ENCODE measurements around the gene DUSP28. TPM values are rescaled to one million over a fixed set of nuclear protein-coding genes. Genes with fewer than 3 reads are reported as not detected.

DUSP28 gene
- total and polyA plus RNA-seq, 2 of the 13 experiments (the other 11 are each of a cell fraction or from before 2014, with no cell fraction given) = 5.2 to 8.6 TPM

DNA sequence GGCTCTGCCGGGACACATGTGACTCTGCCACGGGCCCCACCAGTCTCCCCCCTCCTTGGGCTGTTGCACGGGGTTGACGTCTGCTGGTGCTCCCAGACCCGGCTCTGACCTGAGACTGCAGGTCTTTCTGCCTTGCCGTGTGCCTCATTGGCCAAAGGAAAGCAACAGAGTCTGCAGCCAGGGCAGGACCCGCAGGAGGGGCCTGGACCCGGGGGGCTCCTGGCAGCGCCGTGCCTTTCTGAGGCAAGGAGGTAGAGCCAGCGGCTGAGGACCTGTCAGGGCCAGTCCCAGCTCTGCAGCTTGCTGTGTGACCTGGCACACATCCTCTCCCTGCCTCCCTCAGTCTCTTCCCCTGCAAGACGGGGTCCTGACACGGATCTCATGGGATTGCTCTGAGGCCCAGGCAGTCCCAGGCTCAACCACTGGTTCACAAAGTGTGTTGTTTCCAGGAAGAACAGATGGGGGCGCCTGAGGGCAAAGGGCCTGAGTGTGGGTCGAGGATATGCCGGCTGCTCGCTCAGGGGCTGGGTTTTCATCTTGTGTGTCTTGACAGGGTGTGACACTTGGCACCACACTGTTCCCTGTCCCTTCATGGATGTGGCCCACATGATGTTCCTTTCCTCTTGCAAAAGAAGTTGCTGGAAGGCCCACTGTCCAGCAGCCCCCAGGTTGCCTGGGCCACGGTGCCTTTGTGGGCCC is 35.4 kb downstream of the DUSP28 start (continued):
- TF ChIP-seq, protein P1, sequence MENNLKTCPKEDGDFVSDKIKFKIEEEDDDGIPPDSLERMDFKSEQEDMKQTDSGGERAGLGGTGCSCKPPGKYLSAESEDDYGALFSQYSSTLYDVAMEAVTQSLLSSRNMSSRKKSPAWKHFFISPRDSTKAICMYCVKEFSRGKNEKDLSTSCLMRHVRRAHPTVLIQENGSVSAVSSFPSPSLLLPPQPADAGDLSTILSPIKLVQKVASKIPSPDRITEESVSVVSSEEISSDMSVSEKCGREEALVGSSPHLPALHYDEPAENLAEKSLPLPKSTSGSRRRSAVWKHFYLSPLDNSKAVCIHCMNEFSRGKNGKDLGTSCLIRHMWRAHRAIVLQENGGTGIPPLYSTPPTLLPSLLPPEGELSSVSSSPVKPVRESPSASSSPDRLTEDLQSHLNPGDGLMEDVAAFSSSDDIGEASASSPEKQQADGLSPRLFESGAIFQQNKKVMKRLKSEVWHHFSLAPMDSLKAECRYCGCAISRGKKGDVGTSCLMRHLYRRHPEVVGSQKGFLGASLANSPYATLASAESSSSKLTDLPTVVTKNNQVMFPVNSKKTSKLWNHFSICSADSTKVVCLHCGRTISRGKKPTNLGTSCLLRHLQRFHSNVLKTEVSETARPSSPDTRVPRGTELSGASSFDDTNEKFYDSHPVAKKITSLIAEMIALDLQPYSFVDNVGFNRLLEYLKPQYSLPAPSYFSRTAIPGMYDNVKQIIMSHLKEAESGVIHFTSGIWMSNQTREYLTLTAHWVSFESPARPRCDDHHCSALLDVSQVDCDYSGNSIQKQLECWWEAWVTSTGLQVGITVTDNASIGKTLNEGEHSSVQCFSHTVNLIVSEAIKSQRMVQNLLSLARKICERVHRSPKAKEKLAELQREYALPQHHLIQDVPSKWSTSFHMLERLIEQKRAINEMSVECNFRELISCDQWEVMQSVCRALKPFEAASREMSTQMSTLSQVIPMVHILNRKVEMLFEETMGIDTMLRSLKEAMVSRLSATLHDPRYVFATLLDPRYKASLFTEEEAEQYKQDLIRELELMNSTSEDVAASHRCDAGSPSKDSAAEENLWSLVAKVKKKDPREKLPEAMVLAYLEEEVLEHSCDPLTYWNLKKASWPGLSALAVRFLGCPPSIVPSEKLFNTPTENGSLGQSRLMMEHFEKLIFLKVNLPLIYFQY (CRISPR knock-in tag; IDR thresholded peaks at IDR 0.05; ENCODE audit: borderline replicate concordance) = no peak
- no peak for TF ChIP-seq CENPT (CRISPR knock-in tag; IDR thresholded peaks at IDR 0.05; ENCODE audit: low read depth)
- TF ChIP-seq, protein P2, sequence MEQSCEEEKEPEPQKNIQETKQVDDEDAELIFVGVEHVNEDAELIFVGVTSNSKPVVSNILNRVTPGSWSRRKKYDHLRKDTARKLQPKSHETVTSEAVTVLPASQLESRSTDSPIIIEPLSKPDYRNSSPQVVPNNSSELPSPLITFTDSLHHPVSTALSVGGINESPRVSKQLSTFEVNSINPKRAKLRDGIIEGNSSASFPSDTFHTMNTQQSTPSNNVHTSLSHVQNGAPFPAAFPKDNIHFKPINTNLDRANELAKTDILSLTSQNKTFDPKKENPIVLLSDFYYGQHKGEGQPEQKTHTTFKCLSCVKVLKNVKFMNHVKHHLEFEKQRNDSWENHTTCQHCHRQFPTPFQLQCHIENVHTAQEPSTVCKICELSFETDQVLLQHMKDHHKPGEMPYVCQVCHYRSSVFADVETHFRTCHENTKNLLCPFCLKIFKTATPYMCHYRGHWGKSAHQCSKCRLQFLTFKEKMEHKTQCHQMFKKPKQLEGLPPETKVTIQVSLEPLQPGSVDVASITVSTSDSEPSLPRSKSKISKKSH (CRISPR knock-in tag; IDR thresholded peaks at IDR 0.05; ENCODE audit: borderline replicate concordance) = no peak
- TF ChIP-seq ZSCAN12 (CRISPR knock-in tag; IDR thresholded peaks at IDR 0.05) = no peak
- TF ChIP-seq ZNF777 (CRISPR knock-in tag; IDR thresholded peaks at IDR 0.05) = no peak
- no peak for TF ChIP-seq ZNF781 (CRISPR knock-in tag; IDR thresholded peaks at IDR 0.05; ENCODE audit: borderline replicate concordance, not compliant biosample characterization)
- TF ChIP-seq EEA1 (CRISPR knock-in tag; IDR thresholded peaks at IDR 0.05; ENCODE audit: borderline replicate concordance) = no peak
- TF ChIP-seq PCBP2 (optimal IDR thresholded peaks at IDR 0.05; ENCODE audit: low read depth, low read length, poor library complexity, severe bottlenecking) = no peak
- TF ChIP-seq KLF16 (CRISPR knock-in tag; IDR thresholded peaks at IDR 0.05) = no peak
- no peak for TF ChIP-seq IRX3 (CRISPR knock-in tag; IDR thresholded peaks at IDR 0.05; ENCODE audit: borderline replicate concordance, low read depth)
- TF ChIP-seq ZNF367 (CRISPR knock-in tag; IDR thresholded peaks at IDR 0.05; ENCODE audit: borderline replicate concordance) = no peak
- peak; percentile 62 for TF ChIP-seq ZFX (CRISPR knock-in tag; IDR thresholded peaks at IDR 0.05; ENCODE audit: low read depth)
- TF ChIP-seq, protein P3, sequence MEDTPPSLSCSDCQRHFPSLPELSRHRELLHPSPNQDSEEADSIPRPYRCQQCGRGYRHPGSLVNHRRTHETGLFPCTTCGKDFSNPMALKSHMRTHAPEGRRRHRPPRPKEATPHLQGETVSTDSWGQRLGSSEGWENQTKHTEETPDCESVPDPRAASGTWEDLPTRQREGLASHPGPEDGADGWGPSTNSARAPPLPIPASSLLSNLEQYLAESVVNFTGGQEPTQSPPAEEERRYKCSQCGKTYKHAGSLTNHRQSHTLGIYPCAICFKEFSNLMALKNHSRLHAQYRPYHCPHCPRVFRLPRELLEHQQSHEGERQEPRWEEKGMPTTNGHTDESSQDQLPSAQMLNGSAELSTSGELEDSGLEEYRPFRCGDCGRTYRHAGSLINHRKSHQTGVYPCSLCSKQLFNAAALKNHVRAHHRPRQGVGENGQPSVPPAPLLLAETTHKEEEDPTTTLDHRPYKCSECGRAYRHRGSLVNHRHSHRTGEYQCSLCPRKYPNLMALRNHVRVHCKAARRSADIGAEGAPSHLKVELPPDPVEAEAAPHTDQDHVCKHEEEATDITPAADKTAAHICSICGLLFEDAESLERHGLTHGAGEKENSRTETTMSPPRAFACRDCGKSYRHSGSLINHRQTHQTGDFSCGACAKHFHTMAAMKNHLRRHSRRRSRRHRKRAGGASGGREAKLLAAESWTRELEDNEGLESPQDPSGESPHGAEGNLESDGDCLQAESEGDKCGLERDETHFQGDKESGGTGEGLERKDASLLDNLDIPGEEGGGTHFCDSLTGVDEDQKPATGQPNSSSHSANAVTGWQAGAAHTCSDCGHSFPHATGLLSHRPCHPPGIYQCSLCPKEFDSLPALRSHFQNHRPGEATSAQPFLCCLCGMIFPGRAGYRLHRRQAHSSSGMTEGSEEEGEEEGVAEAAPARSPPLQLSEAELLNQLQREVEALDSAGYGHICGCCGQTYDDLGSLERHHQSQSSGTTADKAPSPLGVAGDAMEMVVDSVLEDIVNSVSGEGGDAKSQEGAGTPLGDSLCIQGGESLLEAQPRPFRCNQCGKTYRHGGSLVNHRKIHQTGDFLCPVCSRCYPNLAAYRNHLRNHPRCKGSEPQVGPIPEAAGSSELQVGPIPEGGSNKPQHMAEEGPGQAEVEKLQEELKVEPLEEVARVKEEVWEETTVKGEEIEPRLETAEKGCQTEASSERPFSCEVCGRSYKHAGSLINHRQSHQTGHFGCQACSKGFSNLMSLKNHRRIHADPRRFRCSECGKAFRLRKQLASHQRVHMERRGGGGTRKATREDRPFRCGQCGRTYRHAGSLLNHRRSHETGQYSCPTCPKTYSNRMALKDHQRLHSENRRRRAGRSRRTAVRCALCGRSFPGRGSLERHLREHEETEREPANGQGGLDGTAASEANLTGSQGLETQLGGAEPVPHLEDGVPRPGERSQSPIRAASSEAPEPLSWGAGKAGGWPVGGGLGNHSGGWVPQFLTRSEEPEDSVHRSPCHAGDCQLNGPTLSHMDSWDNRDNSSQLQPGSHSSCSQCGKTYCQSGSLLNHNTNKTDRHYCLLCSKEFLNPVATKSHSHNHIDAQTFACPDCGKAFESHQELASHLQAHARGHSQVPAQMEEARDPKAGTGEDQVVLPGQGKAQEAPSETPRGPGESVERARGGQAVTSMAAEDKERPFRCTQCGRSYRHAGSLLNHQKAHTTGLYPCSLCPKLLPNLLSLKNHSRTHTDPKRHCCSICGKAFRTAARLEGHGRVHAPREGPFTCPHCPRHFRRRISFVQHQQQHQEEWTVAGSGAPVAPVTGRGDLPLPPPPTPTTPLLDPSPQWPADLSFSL (CRISPR knock-in tag; IDR thresholded peaks at IDR 0.05) = no peak
- TF ChIP-seq, protein P4, sequence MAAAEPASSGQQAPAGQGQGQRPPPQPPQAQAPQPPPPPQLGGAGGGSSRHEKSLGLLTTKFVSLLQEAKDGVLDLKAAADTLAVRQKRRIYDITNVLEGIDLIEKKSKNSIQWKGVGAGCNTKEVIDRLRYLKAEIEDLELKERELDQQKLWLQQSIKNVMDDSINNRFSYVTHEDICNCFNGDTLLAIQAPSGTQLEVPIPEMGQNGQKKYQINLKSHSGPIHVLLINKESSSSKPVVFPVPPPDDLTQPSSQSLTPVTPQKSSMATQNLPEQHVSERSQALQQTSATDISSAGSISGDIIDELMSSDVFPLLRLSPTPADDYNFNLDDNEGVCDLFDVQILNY (CRISPR knock-in tag; conservative IDR thresholded peaks at IDR 0.05) = no peak
